Stimulated activated CD8-positive, alpha-beta memory T cell treated with anti-CD3 and anti-CD28 coated beads, Interleukin-7, amount 100 ng/mL, for 24 hours (primary cell): ENCODE results near the gene LGALS9.

Source experiments
- DNase-seq: peaks from one replicate; pipeline ENCODE4 v3.0.0-alpha.2; 2020; ENCODE audit warnings: low read depth

LGALS9 gene

GRCh38 chr17:27603421-27603770 is 27.6 kb upstream of the LGALS9 start:
- no peak for DNase-seq

GRCh38 chr17:27603880-27604794 is 26.9 kb upstream of the LGALS9 start:
- no peak for DNase-seq

- no peak for DNase-seq
Measured at GRCh38 chr17:27605409-27605808, 25.6 kb upstream of the LGALS9 start.

GRCh38 chr17:27607521-27608091 is 23.4 kb upstream of the LGALS9 start:
- DNase-seq, result no peak

- DNase-seq, result no peak
Measured at GRCh38 chr17:27608328-27609230, 22.4 kb upstream of the LGALS9 start.

- DNase-seq, result no peak
Measured at GRCh38 chr17:27609611-27610303, 21.2 kb upstream of the LGALS9 start.

- no peak for DNase-seq
Measured at GRCh38 chr17:27610304-27610677, 20.7 kb upstream of the LGALS9 start.

GRCh38 chr17:27612160-27612770 is 18.7 kb upstream of the LGALS9 start:
- no peak for DNase-seq

- DNase-seq, result no peak
Measured at GRCh38 chr17:27613433-27613832, 17.6 kb upstream of the LGALS9 start.

- DNase-seq, result no peak
Measured at GRCh38 chr17:27615121-27615520, 15.9 kb upstream of the LGALS9 start.

- no peak for DNase-seq
Measured at GRCh38 chr17:27616414-27616813, 14.6 kb upstream of the LGALS9 start.

GRCh38 chr17:27618417-27618816 is 12.6 kb upstream of the LGALS9 start:
- DNase-seq, result no peak

GRCh38 chr17:27620721-27621120 is 10.3 kb upstream of the LGALS9 start:
- DNase-seq, result no peak

- DNase-seq, result no peak
Measured at GRCh38 chr17:27621536-27621935, 9.5 kb upstream of the LGALS9 start.

GRCh38 chr17:27621942-27622559 is 8.9 kb upstream of the LGALS9 start:
- DNase-seq, result no peak

GRCh38 chr17:27622986-27623385 is 8.0 kb upstream of the LGALS9 start:
- DNase-seq, result no peak

GRCh38 chr17:27623614-27624013 is 7.4 kb upstream of the LGALS9 start:
- no peak for DNase-seq

GRCh38 chr17:27624539-27624938 is 6.4 kb upstream of the LGALS9 start:
- no peak for DNase-seq

- no peak for DNase-seq
Measured at GRCh38 chr17:27625856-27626255, 5.1 kb upstream of the LGALS9 start.

GRCh38 chr17:27627514-27627913 is 3.5 kb upstream of the LGALS9 start:
- no peak for DNase-seq

GRCh38 chr17:27628376-27628775 is 2.6 kb upstream of the LGALS9 start:
- DNase-seq, result no peak
